MM.1S (cell line): ENCODE measurements around the gene SDHA.
A peak's percentile ranks its signal among the peaks of the same experiment; 100 is the strongest.
"Not testable (repeated sequence)": the region's sequence is repeated elsewhere in the genome, so short reads cannot be mapped to it uniquely, and the experiment has no call there.

Source experiments
- DNase-seq: peaks from one replicate; pipeline ENCODE4 v3.0.0-alpha.2; 2015
- H2AFZ ChIP-seq: fragments of 300-600 bp; sonication (generic); 2 replicates; pipeline ENCODE4 v1.6.0; 2016; ENCODE audit warnings: antibody characterized with exemption, low read length
- H3F3A ChIP-seq: fragments of 300-600 bp; sonication (generic); 2 replicates; pipeline ENCODE4 v1.6.1; 2016; ENCODE audit warnings: mild to moderate bottlenecking, antibody characterized with exemption, low read length, moderate library complexity, mixed read lengths; ENCODE audit not compliant: insufficient read depth
- H3K27ac ChIP-seq: fragments of 300-600 bp; sonication (generic); 2 replicates; pipeline ENCODE4 v1.5.1; 2016; ENCODE audit warnings: mild to moderate bottlenecking, low read length
- H3K27me3 ChIP-seq: fragments of 300-600 bp; sonication (generic); replicated peaks from 2 replicates; pipeline ENCODE4 v1.6.0; 2016; ENCODE audit warnings: low read length; ENCODE audit not compliant: insufficient read depth
- H3K36me3 ChIP-seq: fragments of 300-600 bp; sonication (generic); replicated peaks from 2 replicates; pipeline ENCODE4 v1.6.1; 2016; ENCODE audit warnings: mild to moderate bottlenecking, low read length, mixed read lengths; ENCODE audit not compliant: insufficient read depth
- H3K4me1 ChIP-seq: fragments of 300-600 bp; sonication (generic); 2 replicates; pipeline ENCODE4 v1.6.1; 2016; ENCODE audit warnings: low read length, mixed read lengths
- H3K4me2 ChIP-seq: fragments of 300-600 bp; sonication (generic); 2 replicates; pipeline ENCODE4 v1.6.0; 2016; ENCODE audit warnings: low read depth, low read length
- H3K4me3 ChIP-seq: fragments of 300-600 bp; sonication (generic); 2 replicates; pipeline ENCODE4 v1.5.1; 2016; ENCODE audit warnings: low read length, mixed read lengths
- H3K79me2 ChIP-seq: fragments of 300-600 bp; sonication (generic); 2 replicates; pipeline ENCODE4 v1.6.1; 2016; ENCODE audit warnings: mixed run types, low read length, mixed read lengths
- H3K9ac ChIP-seq: fragments of 300-600 bp; sonication (generic); 2 replicates; pipeline ENCODE4 v1.6.1; 2016; ENCODE audit warnings: low read length, mixed read lengths
- H3K9me2 ChIP-seq: fragments of 300-600 bp; sonication (generic); replicated peaks from 2 replicates; pipeline ENCODE4 v1.6.1; 2016; ENCODE audit warnings: mild to moderate bottlenecking, low read length, mixed read lengths; ENCODE audit not compliant: insufficient read depth
- H3K9me3 ChIP-seq: fragments of 300-600 bp; sonication (generic); replicated peaks from 2 replicates; pipeline ENCODE4 v1.6.1; 2016; ENCODE audit warnings: mild to moderate bottlenecking, low read length, mixed read lengths; ENCODE audit not compliant: insufficient read depth
- H4K20me1 ChIP-seq: fragments of 300-600 bp; sonication (generic); 2 replicates; pipeline ENCODE4 v1.6.1; 2016; ENCODE audit warnings: mild to moderate bottlenecking, low read length, moderate library complexity, mixed read lengths; ENCODE audit not compliant: insufficient read depth
- EZH2 ChIP-seq: fragments of 300-600 bp; sonication (generic); optimal IDR thresholded peaks from 2 replicates; pipeline ENCODE3; 2017; ENCODE audit warnings: low read depth, mild to moderate bottlenecking, antibody characterized with exemption, low read length, mixed read lengths
- EZH2phosphoT487 ChIP-seq: fragments of 300-600 bp; sonication (generic); IDR thresholded peaks from 2 replicates; pipeline ENCODE4 v1.6.1; 2018; ENCODE audit warnings: antibody characterized with exemption, low read length
- TF ChIP-seq, protein P1 (sequence below): fragments of 300-600 bp; sonication (generic); IDR thresholded peaks from 2 replicates; pipeline ENCODE4 v1.5.1; 2016; ENCODE audit warnings: antibody characterized with exemption, low read length, mixed read lengths

Gene SDHA

DNA sequence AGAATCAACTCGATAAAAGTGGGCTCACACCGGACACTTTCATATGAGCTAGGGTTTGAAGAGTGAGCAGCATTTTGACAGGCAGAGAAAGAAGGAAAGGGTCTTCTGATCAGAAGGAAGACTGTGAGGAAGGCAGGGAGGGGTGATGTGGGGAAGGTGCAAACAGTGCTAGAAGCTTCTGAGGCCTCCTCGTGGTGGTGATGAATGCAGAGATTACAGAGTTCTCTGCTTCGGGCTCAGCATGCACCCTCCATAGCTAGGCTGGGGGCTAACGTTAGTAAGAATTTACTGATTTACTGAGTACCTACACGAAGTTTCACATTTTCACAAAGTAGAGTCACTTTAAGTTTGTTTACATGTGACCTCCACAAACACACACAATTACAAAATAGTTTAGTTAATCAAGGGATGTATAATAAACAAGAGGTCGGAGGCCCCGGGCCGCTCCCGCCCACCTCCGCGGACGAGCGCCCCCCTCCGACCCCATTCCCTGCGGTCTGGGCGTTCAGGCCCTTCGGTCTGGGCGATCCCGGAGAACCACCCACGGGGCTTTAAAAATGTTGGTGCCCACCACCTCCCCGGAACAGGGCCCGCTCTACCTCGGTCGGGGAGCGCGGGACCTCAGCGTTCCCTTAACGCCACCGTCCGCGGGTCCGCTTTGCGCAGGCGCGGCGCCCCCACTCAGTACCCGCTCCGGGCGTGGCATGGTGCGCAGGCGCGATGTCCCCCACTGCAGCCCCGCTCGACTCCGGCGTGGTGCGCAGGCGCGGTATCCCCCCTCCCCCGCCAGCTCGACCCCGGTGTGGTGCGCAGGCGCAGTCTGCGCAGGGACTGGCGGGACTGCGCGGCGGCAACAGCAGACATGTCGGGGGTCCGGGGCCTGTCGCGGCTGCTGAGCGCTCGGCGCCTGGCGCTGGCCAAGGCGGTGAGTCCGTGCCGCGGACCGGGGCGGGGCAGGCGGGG is at the start of gene SDHA, which contains the start of gene CCDC127:
Gene SDHA (plus strand): TSS at position 827 of the 963 bp plus-strand sequence. CDS start 36 bp downstream, at position 863.
Gene CCDC127 (minus strand): TSS at position 660 of the 963 bp plus-strand sequence. CDS start 1,304 bp downstream, outside the sequence.
- H3K79me2 ChIP-seq = peaks cover 85% of the 10 kb centered on the region
- H3K9me3 ChIP-seq, H4K20me1 ChIP-seq, H3K36me3 ChIP-seq, H3K4me1 ChIP-seq, H3K27me3 ChIP-seq, H3K9me2 ChIP-seq: not testable (repeated sequence)
- peak within 1 kb of the TSS; percentile 92 for H2AFZ ChIP-seq
- TF ChIP-seq, protein P1, sequence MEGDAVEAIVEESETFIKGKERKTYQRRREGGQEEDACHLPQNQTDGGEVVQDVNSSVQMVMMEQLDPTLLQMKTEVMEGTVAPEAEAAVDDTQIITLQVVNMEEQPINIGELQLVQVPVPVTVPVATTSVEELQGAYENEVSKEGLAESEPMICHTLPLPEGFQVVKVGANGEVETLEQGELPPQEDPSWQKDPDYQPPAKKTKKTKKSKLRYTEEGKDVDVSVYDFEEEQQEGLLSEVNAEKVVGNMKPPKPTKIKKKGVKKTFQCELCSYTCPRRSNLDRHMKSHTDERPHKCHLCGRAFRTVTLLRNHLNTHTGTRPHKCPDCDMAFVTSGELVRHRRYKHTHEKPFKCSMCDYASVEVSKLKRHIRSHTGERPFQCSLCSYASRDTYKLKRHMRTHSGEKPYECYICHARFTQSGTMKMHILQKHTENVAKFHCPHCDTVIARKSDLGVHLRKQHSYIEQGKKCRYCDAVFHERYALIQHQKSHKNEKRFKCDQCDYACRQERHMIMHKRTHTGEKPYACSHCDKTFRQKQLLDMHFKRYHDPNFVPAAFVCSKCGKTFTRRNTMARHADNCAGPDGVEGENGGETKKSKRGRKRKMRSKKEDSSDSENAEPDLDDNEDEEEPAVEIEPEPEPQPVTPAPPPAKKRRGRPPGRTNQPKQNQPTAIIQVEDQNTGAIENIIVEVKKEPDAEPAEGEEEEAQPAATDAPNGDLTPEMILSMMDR = peak; percentile 40
- H3F3A ChIP-seq = peaks cover 33% of the 10 kb centered on the region
- peak within 1 kb of the TSS; percentile 98 for H3K9ac ChIP-seq
- peak within 1 kb of the TSS; percentile 76 for H3K27ac ChIP-seq
- peak within 1 kb of the TSS; percentile 64 for H3K4me2 ChIP-seq
- peak within 1 kb of the TSS; percentile 66 for H3K4me3 ChIP-seq
- peak; percentile 96 for DNase-seq

DNA sequence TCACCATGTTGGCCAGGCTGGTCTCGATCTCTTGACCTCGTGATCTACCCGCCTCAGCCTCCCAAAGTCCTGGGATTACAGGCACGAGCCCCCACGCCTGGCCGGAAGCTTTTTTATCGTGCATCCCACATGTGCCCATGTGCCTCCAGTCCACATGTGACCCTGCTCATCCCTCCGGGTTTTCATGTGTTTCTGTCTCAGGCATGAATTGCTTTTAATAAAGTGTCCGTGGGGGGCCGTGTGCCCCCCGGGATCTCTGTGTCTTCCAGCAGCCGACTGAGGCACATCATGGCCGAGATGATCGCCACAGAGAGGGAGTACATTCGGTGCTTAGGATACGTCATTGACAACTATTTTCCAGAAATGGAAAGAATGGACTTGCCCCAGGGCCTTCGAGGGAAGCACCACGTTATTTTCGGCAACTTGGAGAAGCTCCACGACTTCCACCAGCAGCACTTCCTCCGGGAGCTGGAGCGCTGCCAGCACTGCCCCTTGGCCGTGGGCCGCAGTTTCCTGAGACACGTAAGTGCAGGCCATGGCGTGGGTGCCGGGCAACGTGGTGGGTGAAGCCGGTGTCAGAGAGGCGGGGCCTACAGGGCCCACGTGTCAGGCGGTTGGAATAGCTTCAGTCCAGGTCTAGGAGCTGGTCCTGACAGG is 48.9 kb upstream of the SDHA start:
- no peak overlapping the region for H3K9ac ChIP-seq
- no peaks in the 10 kb centered on the region for H3K79me2 ChIP-seq
- no peak overlapping the region for H3K4me2 ChIP-seq

DNA sequence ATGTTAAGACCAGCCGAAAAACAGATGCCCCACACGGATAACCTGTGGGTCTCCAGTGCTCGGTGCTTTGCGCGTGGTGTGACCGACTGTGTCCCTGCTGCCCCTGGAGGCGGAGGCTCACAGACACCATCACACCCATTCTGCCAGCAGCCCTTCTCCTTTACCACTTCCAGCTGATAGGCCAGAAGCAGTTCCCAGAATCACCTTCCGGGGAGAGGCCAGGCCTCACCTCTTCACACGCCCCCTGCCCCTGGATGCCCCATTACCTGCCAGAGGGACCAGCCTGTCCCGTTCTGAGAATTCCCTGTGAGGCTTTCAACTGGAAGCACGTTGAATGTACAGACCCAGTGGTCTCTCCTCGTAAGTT is 48.4 kb upstream of the SDHA start:
- TF ChIP-seq EZH2 = no peak
- TF ChIP-seq, protein P1 = no peak
- no peak for TF ChIP-seq EZH2phosphoT487
- DNase-seq = no peak
- no peaks in the 10 kb centered on the region for H3K36me3 ChIP-seq
- no peak overlapping the region for H3K4me3 ChIP-seq
- no peak overlapping the region for H2AFZ ChIP-seq
- no peak overlapping the region for H3K27ac ChIP-seq
- H3K4me1 ChIP-seq = no peaks in the 10 kb centered on the region
- H3K4me2 ChIP-seq = no peak overlapping the region
- H3K79me2 ChIP-seq = no peaks in the 10 kb centered on the region
- no peaks in the 10 kb centered on the region for H3K9me3 ChIP-seq
- peaks cover 38% of the 10 kb centered on the region for H3K27me3 ChIP-seq
- no peak overlapping the region for H3K9ac ChIP-seq
- no peaks in the 10 kb centered on the region for H3K9me2 ChIP-seq
- H3F3A ChIP-seq = no peaks in the 10 kb centered on the region
- no peaks in the 10 kb centered on the region for H4K20me1 ChIP-seq

More for the DNA sequence above, 48.9 kb upstream of the SDHA start:
- Histone ChIP-seq H3K9me3 (no peaks in the 10 kb centered on the region), H3K27me3 (peaks cover 38% of the 10 kb centered on the region), H3K9me2 (no peaks in the 10 kb centered on the region), H3K27ac (no peak overlapping the region), H3K36me3 (no peaks in the 10 kb centered on the region), H4K20me1 (no peaks in the 10 kb centered on the region), H3K4me3 (no peak overlapping the region), H2AFZ (no peak overlapping the region), H3K4me1 (no peaks in the 10 kb centered on the region), H3F3A (no peaks in the 10 kb centered on the region)
- DNase-seq = no peak
- no peak for TF ChIP-seq EZH2phosphoT487
- TF ChIP-seq EZH2 = no peak
- TF ChIP-seq, protein P1 = no peak
